Measurements from ENCODE around the gene CADM4. TPM values are rescaled to one million over a fixed set of nuclear protein-coding genes. Genes with fewer than 3 reads are reported as not detected.

The CADM4 gene
- total RNA-seq, 3 donors from 2014 or later: 2.1 to 20.8 (median 18.0) TPM

DNA sequence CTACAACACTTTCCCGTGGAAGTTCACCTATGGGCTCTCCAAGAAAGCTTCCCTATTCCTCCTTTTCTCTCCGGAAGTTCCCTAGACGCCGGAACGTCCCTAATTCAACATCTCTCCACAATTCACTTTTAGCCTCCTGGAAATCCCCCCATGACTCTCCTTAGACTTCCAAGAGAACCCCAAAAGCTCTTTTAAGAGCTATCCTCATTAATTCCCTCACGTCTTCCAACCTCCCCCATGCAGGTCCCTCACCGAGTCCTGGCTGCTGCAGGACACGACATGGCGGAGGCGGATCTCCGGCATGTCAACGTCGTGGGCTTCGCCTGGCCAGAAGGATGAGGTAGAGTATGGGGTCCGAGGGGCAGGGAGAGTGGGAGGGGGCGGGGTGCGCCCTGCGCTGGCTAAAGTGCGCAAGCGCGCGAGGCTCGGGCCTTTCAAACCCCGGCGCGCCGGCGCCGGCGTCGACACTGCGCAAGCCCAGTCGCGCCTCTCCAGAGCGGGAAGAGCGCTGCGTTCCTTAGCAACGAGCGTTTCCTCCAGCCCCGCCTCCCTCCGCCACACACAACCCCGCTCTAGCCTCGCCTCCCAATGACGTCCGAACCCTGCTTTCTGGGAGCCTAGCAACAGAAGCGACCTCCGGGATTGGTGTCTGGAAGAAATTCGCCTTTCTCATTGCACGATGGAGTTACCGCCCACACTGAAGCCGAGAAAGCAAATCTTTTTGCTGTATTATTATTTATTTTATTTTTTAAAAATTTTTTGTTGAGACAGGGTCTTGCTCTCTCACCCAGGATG lies 64.3 kb downstream of the CADM4 start, which contains the start of the genes PINLYP and XRCC1:
PINLYP (plus strand) TSS at position 646 of the 795 bp plus-strand sequence. CDS start 1,391 bp downstream, outside the sequence.
XRCC1 (minus strand) TSS at position 372 of the 795 bp plus-strand sequence; CDS start at position 303, 69 bp downstream.
- DNase-seq (ENCODE audit: low spot score in 2 of 2): peak; percentile 97 to 98
- H3K36me3 ChIP-seq: no peaks in the 10 kb centered on the region
- intact Hi-C loops (cut with DNase I; ENCODE audit: low total_unique reads): no loop called here
- H3K27ac ChIP-seq: peak within 1 kb of the TSS; percentile 73 to 91
- H3K4me1 ChIP-seq: peaks cover 0 to 7% of the 10 kb centered on the region in 2 donors
- TF ChIP-seq POLR2A (IDR thresholded peaks at IDR 0.05): peak; percentile 40
- peak; percentile 60 to 79 (median 76) for TF ChIP-seq POLR2AphosphoS5 (IDR thresholded peaks at IDR 0.05)
- TF ChIP-seq, protein P1, sequence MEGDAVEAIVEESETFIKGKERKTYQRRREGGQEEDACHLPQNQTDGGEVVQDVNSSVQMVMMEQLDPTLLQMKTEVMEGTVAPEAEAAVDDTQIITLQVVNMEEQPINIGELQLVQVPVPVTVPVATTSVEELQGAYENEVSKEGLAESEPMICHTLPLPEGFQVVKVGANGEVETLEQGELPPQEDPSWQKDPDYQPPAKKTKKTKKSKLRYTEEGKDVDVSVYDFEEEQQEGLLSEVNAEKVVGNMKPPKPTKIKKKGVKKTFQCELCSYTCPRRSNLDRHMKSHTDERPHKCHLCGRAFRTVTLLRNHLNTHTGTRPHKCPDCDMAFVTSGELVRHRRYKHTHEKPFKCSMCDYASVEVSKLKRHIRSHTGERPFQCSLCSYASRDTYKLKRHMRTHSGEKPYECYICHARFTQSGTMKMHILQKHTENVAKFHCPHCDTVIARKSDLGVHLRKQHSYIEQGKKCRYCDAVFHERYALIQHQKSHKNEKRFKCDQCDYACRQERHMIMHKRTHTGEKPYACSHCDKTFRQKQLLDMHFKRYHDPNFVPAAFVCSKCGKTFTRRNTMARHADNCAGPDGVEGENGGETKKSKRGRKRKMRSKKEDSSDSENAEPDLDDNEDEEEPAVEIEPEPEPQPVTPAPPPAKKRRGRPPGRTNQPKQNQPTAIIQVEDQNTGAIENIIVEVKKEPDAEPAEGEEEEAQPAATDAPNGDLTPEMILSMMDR (IDR thresholded peaks at IDR 0.05): no peak
- H3K9me3 ChIP-seq: no peaks in the 10 kb centered on the region
- no peaks in the 10 kb centered on the region for H3K27me3 ChIP-seq
- peak within 1 kb of the TSS; percentile 69 to 87 (median 69) for H3K4me3 ChIP-seq

DNA sequence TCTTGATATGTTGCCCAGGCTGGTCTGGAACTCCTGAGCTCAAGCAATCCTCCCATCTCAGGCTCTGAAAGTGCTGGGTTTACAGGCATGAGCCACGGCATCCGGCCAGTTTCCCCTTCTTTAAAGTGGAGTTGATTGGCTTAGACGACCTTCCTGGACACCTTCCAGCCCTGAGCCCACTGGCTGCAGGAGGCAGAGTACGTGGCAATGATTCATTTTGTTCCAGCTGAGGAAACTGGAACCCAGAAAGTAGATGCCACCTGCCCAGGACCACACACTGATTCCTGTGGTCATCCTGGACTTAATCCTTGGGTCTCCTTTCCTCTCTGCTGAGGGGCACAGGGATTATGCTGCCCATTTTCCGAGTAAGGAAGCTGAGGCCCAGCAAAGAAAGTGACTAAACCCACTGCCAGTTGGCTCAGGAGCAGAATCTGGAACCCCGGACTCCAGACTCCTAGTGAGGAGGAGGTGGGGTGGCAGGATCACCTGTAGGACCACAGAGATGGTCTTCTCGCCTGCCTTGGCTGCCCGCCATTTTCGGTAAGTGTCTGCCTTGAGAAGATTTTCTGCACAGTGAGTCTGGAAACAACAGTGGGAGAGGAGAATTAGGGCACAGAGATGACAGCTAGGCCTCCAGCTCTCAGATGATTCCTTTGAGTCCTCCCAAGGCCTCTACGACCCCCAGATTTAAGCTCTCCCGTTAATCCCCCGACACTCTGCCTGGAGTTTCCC lies 65.1 kb downstream of the CADM4 start:
- no peak for DNase-seq (ENCODE audit: low spot score in 2 of 2)
- TF ChIP-seq POLR2AphosphoS5 (IDR thresholded peaks at IDR 0.05) (no peak), POLR2A (IDR thresholded peaks at IDR 0.05) (no peak)
- TF ChIP-seq, protein P1 (IDR thresholded peaks at IDR 0.05): no peak
- Histone ChIP-seq H3K4me1 (peaks cover 0 to 7% of the 10 kb centered on the region in 2 donors), H3K36me3 (no peaks in the 10 kb centered on the region), H3K4me3 (peak overlapping the region; percentile 69 to 87 (median 69)), H3K9me3 (no peaks in the 10 kb centered on the region), H3K27ac (peak overlapping the region; percentile 70 to 91), H3K27me3 (no peaks in the 10 kb centered on the region)
- intact Hi-C loops (cut with DNase I; ENCODE audit: low total_unique reads): no loop called here

Other genes starting within 250 kb of the CADM4 start
- gene TEX101, start 225.0 kb downstream of the CADM4 start, total RNA-seq: not detected
- 10 to 100 TPM in 1 of 3 donors, 1 to 10 TPM in 1, not detected in 1; 5.2 to 17.6 TPM for gene LYPD3, start 174.2 kb downstream of the CADM4 start, total RNA-seq
- gene PHLDB3, start 135.1 kb downstream of the CADM4 start, total RNA-seq: 10 to 100 TPM in 2 of 3 donors, 1 to 10 TPM in 1; 7.5 to 19.5 (median 15.1) TPM
- 10 to 100 TPM; 41.6 to 70.1 (median 59.4) TPM for gene ETHE1, start 112.6 kb downstream of the CADM4 start, total RNA-seq
- gene ZNF575, start 106.7 kb downstream of the CADM4 start, total RNA-seq: under 1 TPM; 0.59 to 0.98 (median 0.64) TPM
- gene XRCC1, start 64.3 kb downstream of the CADM4 start, total RNA-seq: 10 to 100 TPM; 21.0 to 30.6 (median 29.0) TPM
- 10 to 100 TPM in 1 of 3 donors, 1 to 10 TPM in 2; 4.5 to 12.5 (median 6.9) TPM for gene PINLYP, start 64.0 kb downstream of the CADM4 start, total RNA-seq
- 10 to 100 TPM; 14.9 to 17.4 (median 16.1) TPM for gene IRGQ, start 43.7 kb downstream of the CADM4 start, total RNA-seq
- gene ZNF576, start 43.3 kb downstream of the CADM4 start, total RNA-seq: 10 to 100 TPM; 14.2 to 18.0 (median 14.8) TPM
- gene SRRM5, start 27.8 kb downstream of the CADM4 start, total RNA-seq: 1 to 10 TPM in 1 of 3 donors, under 1 TPM in 2; 0.32 to 1.6 (median 0.33) TPM
- gene ZNF428, start 20.2 kb downstream of the CADM4 start, total RNA-seq: 10 to 100 TPM; 24.7 to 31.1 (median 28.2) TPM
- gene PLAUR, start 30.3 kb upstream of the CADM4 start, total RNA-seq: 10 to 100 TPM; 13.3 to 61.0 (median 21.3) TPM
- not detected for gene IRGC, start 76.2 kb upstream of the CADM4 start, total RNA-seq
- gene SMG9, start 115.1 kb upstream of the CADM4 start, total RNA-seq: 10 to 100 TPM; 10.6 to 29.9 (median 20.6) TPM
- 10 to 100 TPM in 2 of 3 donors, 1 to 10 TPM in 1; 1.9 to 61.9 (median 28.2) TPM for gene KCNN4, start 141.1 kb upstream of the CADM4 start, total RNA-seq
- gene LYPD5, start 162.6 kb upstream of the CADM4 start, total RNA-seq: 1 to 10 TPM in 2 of 3 donors, under 1 TPM in 1; 0.48 to 7.2 (median 6.2) TPM
- 10 to 100 TPM in 2 of 3 donors, 1 to 10 TPM in 1; 6.9 to 19.6 (median 13.8) TPM for gene ZNF283, start 187.5 kb upstream of the CADM4 start, total RNA-seq
- gene ZNF404, start 244.1 kb upstream of the CADM4 start, total RNA-seq: 1 to 10 TPM; 1.1 to 5.9 (median 3.6) TPM

Measured in breast epithelium (tissue), 4 donors.